GOT3 (cell line): ENCODE measurements around the gene CUTA.

Source experiments
- DNase-seq: peaks from one replicate; lab custom pipeline; 2025; ENCODE audit warnings: mixed read lengths; lab: John Stamatoyannopoulos, UW

CUTA gene

DNA sequence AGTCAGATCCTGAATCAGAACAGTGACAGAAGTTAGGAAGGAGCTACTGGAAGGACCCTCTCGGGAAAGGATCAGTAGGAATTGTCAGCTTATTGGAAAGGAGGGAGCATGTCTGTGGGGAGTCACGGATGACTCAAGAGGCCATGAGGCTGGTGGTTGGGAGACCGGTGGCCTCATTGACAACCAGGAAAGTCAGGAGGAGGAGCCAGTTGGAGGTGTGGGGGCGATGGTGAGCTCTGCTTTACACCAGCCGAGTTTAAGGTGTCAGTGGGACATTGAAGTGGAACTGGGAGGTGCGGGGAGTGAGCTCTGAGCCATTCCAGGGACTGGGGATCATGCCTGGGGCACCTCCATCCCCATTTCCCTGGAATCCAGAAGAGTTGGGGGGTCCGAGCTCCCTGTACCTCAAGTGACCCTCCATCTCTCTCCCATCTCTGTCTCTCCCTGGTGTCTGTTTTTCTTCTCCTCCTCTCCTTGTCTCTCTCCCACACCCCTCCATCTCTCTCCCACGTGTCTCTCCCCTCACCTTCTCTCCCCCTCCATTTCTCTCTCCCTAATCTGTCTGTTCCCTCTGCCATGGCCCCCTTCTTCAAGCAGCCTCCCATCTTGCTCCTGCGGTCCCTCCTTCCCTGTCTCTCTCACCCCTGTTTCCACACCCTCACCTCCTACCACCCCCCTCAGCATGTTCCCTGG, 22.2 kb upstream of the CUTA start:
- no peak for DNase-seq

DNA sequence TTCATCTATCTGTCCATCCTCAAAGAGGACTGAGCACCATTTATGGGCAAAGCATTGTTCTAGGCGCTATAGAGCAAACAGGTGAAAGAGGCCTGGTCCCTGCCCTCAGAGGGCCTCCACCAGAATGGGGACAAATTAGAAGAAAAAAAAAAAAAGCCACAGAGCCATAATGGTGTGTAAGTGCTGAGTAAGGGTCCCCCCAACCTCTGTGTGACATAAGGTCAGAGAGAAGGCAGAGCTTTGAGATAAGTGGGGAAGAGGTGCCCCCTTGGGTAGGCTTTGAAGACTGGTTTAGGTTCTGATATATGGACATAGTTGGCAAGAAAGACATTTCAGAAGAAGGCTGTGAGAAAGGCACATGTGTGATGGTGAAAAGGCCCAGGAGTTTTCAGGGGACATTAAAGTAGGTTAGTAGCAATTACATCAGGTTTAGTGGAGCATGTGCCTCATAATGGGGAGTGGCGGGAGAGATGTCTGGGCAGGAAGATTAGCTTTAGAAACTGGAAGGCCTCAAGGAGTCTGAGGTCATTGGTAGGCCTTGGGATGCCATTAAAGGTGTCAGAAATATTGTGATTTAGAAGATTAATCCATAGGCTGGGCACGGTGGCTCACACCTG, 21.2 kb upstream of the CUTA start:
- no peak for DNase-seq

- no peak for DNase-seq
These were observed 19.8 kb upstream of the CUTA start for GRCh38 chr6:33437666-33438065.

- DNase-seq: no peak
These were observed 17.1 kb upstream of the CUTA start for GRCh38 chr6:33434961-33435360.

DNA sequence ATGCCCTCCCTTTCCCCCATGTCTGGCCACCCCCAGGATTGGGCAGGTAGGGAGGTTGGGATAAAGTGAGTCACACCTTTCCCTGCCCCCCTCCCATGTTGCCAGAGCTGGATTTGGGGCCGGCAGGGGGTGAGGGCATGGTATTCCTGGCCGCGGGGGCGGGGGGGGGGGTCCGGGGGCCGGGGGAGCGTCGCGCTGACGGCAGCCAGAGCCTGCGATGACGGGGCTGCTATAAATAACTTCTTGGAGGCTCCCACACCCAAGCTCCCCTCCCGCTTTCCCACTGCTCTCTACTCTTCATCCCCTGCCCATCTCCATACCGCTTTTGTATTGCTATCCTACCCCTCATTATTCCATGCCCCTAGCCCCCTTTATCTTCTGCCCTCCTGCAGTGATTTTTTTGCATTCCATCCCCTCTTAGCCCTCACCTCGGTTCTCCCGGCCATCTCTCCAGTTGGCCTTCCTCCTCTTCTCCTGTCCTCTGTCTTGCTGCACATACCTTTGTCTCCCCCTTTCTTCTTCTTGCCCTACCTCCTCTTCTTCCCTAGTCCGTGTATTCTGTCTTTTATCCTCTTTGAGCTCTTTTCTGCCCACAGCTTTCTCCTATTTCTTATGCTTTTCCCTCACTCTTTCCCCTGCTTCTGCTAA, 15.8 kb upstream of the CUTA start:
- no peak for DNase-seq

DNA sequence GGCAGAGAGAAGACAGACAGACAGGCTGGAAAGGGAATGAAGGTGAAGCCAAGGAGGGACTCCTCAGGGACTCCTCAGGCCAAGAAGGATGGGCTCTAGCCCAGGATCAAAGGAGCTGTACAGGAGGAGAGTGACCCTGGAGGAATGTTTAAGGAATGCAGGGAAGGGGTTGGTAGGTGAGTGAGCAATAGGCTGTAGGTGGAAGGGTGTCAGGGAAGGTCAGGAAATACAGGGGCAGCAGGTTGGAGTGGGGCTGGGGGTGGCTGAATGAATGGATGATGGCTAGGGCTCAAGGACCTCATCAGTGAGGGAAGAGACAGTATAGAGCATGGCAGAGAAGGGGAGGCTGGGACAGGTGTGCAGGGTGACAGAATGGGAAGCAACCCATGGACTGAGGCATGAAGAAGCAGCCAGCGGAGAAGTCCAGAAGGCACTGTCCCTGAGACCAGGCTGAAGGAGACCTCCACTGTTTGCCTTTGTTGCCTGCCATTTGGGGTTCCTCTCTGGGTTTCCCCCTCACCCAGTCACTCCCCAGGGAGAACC, 15.2 kb upstream of the CUTA start:
- no peak for DNase-seq

DNA sequence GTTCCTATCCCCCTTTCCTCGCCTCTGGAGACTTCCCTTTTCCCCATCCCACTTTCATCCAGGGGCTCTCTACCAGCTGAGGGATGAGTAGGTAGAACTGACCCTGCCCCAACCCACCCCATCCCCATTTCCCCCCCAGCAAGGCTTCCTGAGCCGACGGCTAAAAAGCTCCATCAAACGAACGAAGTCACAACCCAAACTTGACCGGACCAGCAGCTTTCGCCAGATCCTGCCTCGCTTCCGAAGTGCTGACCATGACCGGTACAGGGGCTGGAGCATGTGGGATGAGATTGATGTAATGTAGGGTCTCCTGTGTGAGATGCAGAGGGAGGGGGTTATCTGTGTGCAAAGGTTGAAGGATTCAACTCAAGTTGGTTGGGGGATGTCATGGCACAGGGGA, 14.6 kb upstream of the CUTA start:
- DNase-seq: no peak

- no peak for DNase-seq
These were observed 14.1 kb upstream of the CUTA start for GRCh38 chr6:33431880-33432541.

GRCh38 chr6:33430991-33431879, 13.3 kb upstream of the CUTA start:
- no peak for DNase-seq

- DNase-seq: no peak
These were observed 12.4 kb upstream of the CUTA start for GRCh38 chr6:33430334-33430733.

GRCh38 chr6:33429750-33430052, 11.8 kb upstream of the CUTA start:
- DNase-seq: no peak

GRCh38 chr6:33428966-33429749, 11.3 kb upstream of the CUTA start:
- DNase-seq: no peak

GRCh38 chr6:33428224-33428965, 10.5 kb upstream of the CUTA start:
- no peak for DNase-seq

- DNase-seq: no peak
These were observed 9.8 kb upstream of the CUTA start for GRCh38 chr6:33427585-33428223.

DNA sequence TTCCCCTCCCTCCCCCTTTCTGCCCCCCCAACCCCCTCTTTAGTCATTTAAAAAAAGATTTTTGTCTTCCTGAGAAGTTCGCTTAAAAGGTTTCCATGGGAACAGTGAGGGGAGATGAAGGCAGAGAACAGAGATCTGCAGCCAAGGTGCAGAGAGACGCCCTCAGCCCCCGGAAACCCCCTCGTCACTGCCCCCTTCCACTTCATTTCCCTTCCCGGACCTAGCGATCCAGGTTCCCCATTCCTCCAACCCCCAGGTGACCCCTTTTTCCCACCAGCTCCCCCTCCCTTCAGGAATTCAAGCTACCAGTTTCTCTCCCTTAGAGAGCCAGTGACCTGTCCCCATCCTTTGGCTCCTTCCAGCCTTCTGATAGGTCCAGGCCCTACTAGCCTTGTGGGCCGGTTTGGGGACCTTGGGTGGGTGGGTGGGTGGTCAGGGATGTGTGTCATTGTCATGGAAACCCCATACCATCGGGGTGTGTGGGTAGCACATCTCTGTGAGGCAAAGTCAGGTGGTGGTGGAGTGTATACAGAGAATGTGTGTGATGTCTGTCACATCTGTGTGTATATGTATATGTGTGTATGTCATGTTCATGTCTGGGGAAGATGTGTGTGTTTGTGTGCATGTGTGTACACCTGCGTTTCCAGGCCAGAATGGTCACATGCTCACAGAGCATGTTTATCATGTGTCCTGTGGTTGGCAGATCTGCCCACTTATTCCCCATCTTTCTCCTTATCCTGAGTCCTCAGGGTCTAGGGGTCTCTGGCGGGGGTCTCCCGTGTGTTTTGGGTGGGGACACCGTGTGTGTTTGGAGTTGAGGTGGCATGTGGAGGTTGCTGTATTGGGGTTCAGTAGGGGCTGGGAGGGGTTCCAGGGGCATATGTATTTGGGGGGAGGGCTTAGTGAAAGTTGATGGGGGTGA, 8.9 kb upstream of the CUTA start:
- no peak for DNase-seq

DNA sequence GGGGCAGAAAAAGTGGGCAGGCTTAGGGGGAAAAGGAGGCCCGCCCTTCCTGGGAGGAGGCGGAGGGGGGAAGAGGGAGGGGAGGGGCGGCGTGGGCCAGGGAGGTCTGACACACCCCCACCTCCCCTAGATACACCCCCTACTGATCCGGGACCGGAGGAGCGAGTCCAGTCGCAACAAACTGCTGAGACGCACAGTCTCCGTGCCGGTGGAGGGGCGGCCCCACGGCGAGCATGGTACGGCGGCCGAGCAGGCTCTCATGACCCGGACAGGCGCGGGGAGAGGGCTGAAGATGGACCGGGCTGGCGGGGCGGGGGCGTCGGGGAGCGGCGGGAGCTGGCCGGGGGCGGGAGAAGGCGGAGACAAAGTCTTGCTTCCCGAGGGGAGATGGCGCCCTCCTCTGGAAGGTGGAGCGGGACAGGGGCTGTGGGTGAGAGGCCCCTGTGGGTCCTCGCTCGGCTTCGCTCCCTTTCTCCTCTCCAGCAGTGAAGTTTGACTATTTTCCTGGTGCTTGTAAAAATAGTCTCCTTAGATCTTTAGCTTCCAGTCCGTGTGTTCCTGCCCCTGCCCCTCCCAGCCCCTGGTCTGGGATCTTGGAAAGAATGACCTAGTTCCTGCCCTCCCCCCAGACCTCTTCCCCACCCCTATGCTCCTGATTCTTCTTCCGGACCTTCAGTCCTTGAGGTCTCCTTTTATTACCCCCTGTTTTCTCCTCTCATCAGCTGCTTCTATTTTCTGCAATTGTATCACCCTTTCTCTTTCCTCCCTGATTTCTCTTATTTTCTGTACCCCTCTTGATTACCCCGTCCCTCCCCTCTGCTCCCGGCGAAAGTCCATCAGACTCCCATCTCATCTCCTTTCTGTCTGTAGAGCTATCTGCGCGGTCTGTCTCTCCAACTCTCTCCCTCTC, 8.0 kb upstream of the CUTA start:
- peak; percentile 50 for DNase-seq

GRCh38 chr6:33424855-33425667, 7.2 kb upstream of the CUTA start:
- DNase-seq: no peak
